Astrocyte of the spinal cord (primary cell): ENCODE results near the gene PCID2.

ENCODE experiments used
- DNase-seq: peaks from one replicate; pipeline ENCODE4 v3.0.0; 2011; ENCODE audit warnings: low read depth, low spot score
- H3K4me3 ChIP-seq: 2 replicates; pipeline ENCODE4 v1.5.1; 2011; ENCODE audit warnings: low read depth, mild to moderate bottlenecking, low read length, moderate library complexity
- CTCF ChIP-seq: IDR thresholded peaks from 2 replicates; pipeline ENCODE4 v1.5.1; 2012; ENCODE audit warnings: low read depth, mild to moderate bottlenecking, low read length, inconsistent platforms
- in situ Hi-C: cut with HindIII; loops from 2 replicates; pipeline ENCODE4 v1.10.0; 2017; ENCODE audit warnings: low sequenced_read_pairs

Gene PCID2

GRCh38 chr13:113129921-113130750, 78.3 kb downstream of the PCID2 start:
- no peak for TF ChIP-seq CTCF
- H3K4me3 ChIP-seq = peak overlapping the region; percentile 5
- in situ Hi-C loops = no loop called here
- no peak for DNase-seq

- DNase-seq = no peak
- H3K4me3 ChIP-seq = no peak overlapping the region
- TF ChIP-seq CTCF = no peak
- in situ Hi-C loops = no loop called here
Measured at GRCh38 chr13:113129480-113129879, 79.0 kb downstream of the PCID2 start.
